K562 (cell line): ENCODE measurements around the gene SEMA6D.

Experiments
- RAD21 ChIP-seq, 2 experiments: fragments of 250-450 bp in 1 of 2; fragments of 450-650 bp in 1 of 2; sonication (Bioruptor Pico) in 1 of 2; formaldehyde crosslinking in 1 of 2; IDR thresholded peaks in 1 of 2; conservative IDR thresholded peaks in 1 of 2; 2 replicates each; pipeline versions ENCODE4 v1.4.0 to v1.8.0; 2020 to 2022; ENCODE audit warnings: mild to moderate bottlenecking in 2 of 2, moderate library complexity in 1 of 2
- SMARCC2 ChIP-seq: fragments of 450-650 bp; IDR thresholded peaks from 2 replicates; pipeline ENCODE4 v1.6.1; 2017; ENCODE audit warnings: antibody characterized with exemption, moderate library complexity, mild to moderate bottlenecking, low read depth
- ZBTB8A ChIP-seq: fragments of 450-650 bp; IDR thresholded peaks from 2 replicates; pipeline ENCODE4 v1.6.1; 2018; ENCODE audit warnings: mild to moderate bottlenecking, moderate library complexity; ENCODE audit not compliant: partially characterized antibody
- TF ChIP-seq, protein P1 (sequence below): sonication (generic); formaldehyde crosslinking; IDR thresholded peaks from 2 replicates; pipeline ENCODE4 v1.9.0; 2022; ENCODE audit warnings: mild to moderate bottlenecking, missing genetic modification reagents
- TF ChIP-seq, protein P2 (sequence below): sonication (generic); formaldehyde crosslinking; IDR thresholded peaks from 2 replicates; pipeline ENCODE4 v1.8.0; 2023; ENCODE audit warnings: mild to moderate bottlenecking, missing genetic modification reagents
- TF ChIP-seq, protein P3 (sequence below), 3 experiments: IDR thresholded peaks in 2 of 3; conservative IDR thresholded peaks in 1 of 3; 2 replicates each; pipeline ENCODE4 v1.5.1; 2011 to 2012; ENCODE audit warnings: low read length in 3 of 3, mild to moderate bottlenecking in 3 of 3, control low read depth in 2 of 3, improper control_type of control experiment in 1 of 3, inconsistent platforms in 1 of 3, low read depth in 1 of 3, mixed read lengths in 1 of 3, moderate library complexity in 1 of 3; ENCODE audit not compliant: insufficient read depth in 2 of 3
- TF ChIP-seq, protein P4 (sequence below): fragments of 450-650 bp; IDR thresholded peaks from 2 replicates; pipeline ENCODE4 v1.6.1; 2018; ENCODE audit not compliant: partially characterized antibody
- TF ChIP-seq, protein P5 (sequence below): sonication (generic); formaldehyde crosslinking; IDR thresholded peaks from 2 replicates; pipeline ENCODE4 v1.8.0; 2022; ENCODE audit warnings: mild to moderate bottlenecking, missing genetic modification reagents

DNA sequence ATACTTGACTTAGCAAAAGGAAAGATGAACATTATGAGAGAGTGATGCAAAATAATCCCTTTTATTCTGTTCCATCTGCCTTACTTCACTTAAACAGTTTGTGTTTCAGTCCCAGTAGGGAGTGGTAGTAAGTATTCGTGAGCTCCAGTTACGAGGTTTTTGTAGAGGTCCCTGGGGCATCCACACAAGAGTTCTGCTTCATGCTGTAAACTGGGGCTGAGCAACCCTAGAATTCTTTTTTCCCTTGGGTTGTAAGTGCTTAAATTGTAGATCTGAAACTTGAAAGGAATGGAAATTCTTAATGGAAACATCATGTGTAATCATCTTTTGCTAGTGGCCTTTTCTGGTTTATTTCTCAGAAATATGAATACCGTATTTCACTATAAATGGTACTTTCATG is 79.5 kb downstream of the SEMA6D start:
- no peak for TF ChIP-seq SMARCC2
- TF ChIP-seq, protein P1, sequence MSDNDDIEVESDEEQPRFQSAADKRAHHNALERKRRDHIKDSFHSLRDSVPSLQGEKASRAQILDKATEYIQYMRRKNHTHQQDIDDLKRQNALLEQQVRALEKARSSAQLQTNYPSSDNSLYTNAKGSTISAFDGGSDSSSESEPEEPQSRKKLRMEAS (CRISPR knock-in tag) = no peak
- TF ChIP-seq, protein P2, sequence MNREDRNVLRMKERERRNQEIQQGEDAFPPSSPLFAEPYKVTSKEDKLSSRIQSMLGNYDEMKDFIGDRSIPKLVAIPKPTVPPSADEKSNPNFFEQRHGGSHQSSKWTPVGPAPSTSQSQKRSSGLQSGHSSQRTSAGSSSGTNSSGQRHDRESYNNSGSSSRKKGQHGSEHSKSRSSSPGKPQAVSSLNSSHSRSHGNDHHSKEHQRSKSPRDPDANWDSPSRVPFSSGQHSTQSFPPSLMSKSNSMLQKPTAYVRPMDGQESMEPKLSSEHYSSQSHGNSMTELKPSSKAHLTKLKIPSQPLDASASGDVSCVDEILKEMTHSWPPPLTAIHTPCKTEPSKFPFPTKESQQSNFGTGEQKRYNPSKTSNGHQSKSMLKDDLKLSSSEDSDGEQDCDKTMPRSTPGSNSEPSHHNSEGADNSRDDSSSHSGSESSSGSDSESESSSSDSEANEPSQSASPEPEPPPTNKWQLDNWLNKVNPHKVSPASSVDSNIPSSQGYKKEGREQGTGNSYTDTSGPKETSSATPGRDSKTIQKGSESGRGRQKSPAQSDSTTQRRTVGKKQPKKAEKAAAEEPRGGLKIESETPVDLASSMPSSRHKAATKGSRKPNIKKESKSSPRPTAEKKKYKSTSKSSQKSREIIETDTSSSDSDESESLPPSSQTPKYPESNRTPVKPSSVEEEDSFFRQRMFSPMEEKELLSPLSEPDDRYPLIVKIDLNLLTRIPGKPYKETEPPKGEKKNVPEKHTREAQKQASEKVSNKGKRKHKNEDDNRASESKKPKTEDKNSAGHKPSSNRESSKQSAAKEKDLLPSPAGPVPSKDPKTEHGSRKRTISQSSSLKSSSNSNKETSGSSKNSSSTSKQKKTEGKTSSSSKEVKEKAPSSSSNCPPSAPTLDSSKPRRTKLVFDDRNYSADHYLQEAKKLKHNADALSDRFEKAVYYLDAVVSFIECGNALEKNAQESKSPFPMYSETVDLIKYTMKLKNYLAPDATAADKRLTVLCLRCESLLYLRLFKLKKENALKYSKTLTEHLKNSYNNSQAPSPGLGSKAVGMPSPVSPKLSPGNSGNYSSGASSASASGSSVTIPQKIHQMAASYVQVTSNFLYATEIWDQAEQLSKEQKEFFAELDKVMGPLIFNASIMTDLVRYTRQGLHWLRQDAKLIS = no peak
- TF ChIP-seq, protein P3, sequence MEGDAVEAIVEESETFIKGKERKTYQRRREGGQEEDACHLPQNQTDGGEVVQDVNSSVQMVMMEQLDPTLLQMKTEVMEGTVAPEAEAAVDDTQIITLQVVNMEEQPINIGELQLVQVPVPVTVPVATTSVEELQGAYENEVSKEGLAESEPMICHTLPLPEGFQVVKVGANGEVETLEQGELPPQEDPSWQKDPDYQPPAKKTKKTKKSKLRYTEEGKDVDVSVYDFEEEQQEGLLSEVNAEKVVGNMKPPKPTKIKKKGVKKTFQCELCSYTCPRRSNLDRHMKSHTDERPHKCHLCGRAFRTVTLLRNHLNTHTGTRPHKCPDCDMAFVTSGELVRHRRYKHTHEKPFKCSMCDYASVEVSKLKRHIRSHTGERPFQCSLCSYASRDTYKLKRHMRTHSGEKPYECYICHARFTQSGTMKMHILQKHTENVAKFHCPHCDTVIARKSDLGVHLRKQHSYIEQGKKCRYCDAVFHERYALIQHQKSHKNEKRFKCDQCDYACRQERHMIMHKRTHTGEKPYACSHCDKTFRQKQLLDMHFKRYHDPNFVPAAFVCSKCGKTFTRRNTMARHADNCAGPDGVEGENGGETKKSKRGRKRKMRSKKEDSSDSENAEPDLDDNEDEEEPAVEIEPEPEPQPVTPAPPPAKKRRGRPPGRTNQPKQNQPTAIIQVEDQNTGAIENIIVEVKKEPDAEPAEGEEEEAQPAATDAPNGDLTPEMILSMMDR (IDR thresholded peaks at IDR 0.05 in 2 of 3, conservative IDR thresholded peaks at IDR 0.05 in 1 of 3; ENCODE audit: insufficient read depth in 2 of 3, low read depth in 1 of 3, low read length in 3 of 3) = no peak
- TF ChIP-seq ZBTB8A = no peak
- TF ChIP-seq, protein P4, sequence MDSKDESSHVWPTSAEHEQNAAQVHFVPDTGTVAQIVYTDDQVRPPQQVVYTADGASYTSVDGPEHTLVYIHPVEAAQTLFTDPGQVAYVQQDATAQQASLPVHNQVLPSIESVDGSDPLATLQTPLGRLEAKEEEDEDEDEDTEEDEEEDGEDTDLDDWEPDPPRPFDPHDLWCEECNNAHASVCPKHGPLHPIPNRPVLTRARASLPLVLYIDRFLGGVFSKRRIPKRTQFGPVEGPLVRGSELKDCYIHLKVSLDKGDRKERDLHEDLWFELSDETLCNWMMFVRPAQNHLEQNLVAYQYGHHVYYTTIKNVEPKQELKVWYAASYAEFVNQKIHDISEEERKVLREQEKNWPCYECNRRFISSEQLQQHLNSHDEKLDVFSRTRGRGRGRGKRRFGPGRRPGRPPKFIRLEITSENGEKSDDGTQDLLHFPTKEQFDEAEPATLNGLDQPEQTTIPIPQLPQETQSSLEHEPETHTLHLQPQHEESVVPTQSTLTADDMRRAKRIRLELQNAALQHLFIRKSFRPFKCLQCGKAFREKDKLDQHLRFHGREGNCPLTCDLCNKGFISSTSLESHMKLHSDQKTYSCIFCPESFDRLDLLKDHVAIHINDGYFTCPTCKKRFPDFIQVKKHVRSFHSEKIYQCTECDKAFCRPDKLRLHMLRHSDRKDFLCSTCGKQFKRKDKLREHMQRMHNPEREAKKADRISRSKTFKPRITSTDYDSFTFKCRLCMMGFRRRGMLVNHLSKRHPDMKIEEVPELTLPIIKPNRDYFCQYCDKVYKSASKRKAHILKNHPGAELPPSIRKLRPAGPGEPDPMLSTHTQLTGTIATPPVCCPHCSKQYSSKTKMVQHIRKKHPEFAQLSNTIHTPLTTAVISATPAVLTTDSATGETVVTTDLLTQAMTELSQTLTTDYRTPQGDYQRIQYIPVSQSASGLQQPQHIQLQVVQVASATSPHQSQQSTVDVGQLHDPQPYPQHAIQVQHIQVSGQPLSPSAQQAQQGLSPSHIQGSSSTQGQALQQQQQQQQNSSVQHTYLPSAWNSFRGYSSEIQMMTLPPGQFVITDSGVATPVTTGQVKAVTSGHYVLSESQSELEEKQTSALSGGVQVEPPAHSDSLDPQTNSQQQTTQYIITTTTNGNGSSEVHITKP = no peak
- TF ChIP-seq RAD21 (CRISPR knock-in tag; conservative IDR thresholded peaks at IDR 0.05 in 1 of 2, IDR thresholded peaks at IDR 0.05 in 1 of 2) = no peak
- TF ChIP-seq, protein P5, sequence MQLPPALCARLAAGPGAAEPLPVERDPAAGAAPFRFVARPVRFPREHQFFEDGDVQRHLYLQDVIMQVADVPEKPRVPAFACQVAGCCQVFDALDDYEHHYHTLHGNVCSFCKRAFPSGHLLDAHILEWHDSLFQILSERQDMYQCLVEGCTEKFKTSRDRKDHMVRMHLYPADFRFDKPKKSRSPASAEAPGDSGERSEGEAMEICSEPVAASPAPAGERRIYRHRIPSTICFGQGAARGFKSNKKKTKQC (CRISPR knock-in tag) = no peak
